DMS 273 (cell line): Measurements from ENCODE around the gene HLA-A.

Experiments
- DNase-seq: peaks from one replicate; lab custom pipeline; 2025; ENCODE audit not compliant: unreplicated experiment; lab: John Stamatoyannopoulos, UW

The HLA-A gene

DNA sequence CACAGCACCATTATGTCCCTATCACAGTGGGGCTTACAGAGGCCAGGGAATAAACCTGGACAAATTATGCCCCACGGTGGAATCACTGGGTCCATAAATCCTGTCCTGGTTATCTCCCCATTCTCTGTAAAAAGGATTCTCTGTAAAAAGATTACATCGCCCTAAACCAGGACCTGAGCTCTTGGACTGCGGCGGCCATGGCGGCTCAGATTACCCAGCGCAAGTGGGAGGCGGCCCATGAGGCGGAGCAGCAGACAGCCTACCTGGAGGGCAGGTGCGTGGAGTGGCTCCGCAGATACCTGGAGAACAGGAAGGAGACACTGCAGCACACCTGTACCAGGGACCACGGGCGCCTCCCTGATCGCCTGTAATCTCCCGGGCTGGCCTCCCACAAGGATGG, 8.4 kb upstream of the HLA-A start:
- DNase-seq, result no peak

DNA sequence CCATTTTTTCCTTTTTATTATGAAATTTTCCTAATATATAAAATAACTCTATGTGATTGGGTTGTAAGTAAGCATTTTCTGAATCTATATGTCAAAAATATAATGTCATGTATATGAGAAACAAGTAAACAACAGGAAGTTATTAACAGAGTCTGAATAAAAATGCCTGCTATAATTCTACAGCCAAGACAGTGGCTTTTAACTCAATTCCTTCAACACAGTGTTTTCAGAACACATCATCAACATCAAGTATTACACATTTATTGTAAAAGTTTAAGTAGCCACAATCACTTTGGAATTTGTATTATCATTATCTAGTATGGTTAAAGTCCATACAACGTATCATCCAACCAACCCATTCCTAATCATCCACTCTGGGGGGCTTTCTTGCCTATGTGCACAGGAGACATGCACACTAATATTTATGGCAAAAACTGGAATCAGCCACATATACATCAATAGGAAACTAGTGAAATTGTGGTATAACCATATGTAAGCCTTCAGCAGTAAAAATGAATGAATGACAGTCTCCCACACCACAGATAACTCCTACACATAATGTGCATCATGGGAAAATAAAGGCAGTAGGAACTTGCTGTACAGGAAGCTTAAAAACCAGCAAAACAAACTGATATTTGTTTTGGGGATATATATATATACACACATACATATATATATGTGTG, 6.9 kb upstream of the HLA-A start:
- DNase-seq, result no peak

DNA sequence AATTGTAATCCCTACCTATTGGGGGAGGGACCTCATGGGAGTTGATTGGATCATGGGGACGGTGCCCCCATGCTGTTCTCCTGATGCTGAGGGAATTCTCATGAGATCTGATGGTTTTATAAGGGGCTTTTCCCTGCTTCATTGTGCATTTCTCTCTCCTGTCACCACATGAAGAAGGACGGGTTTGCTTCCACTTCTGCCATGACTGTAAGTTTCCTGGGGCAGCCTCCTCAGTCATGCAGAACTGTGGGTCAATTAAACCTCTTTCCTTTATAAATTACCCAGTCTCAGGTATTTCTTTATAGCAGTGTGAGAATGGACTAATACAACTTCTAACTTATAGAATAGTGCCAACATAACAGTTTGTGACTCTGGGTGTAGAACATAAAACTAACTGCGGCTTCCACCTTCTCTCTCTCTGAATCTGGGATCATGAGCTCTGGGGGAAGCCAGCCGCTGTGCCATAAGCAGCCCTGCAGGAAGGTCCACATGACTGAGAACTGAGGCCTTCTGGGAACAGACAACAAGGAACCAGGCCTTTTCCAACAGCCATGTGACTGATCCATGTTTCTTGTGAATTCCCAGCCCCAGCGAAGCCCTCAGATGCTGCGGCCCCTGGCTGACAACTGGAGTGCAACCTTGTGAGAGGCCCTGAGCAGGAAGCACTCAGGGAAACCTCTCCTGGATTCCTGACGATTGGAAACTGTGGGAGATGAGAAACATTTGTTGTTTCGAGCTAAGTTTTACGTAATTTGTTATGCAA, 3.4 kb upstream of the HLA-A start:
- DNase-seq, result no peak

DNA sequence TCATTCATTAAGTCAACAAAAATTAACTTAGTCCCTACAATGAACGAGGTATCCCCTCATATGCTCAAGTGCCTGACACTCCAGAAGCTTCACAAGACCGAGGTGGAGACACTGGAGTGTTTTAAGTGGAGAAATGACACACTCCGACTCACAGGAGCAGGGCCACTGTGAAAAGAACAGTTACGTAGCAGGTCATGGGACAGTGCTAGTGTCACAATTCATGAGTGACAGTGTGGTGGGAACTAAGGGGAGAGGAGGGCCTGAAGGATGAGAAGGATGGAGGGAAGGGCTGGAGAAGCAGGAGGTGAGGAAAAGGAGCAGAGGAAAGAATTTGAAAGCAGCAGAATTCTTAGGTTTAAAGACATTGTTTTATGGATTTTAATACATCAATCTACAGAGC, 1.3 kb upstream of the HLA-A start:
- no peak for DNase-seq

DNA sequence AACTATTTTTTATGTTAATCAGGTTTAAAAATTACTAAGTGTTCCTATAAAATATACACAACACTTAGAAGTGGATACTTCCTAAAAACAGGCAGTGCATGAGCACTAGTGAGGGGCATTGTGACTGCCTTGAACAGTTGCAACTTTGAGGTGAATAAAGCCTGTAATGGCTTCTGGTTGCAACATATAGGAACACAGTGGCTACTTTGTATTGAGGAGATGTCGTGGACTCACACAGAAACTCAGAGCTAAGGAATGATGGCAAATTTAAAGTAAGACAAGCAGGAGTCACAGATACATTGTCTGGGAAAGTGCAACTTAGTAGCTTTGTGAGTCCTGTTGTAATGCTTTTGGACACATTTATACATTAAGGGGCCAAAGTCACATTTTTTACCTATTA, 861 bp upstream of the HLA-A start:
- DNase-seq, result no peak

DNA sequence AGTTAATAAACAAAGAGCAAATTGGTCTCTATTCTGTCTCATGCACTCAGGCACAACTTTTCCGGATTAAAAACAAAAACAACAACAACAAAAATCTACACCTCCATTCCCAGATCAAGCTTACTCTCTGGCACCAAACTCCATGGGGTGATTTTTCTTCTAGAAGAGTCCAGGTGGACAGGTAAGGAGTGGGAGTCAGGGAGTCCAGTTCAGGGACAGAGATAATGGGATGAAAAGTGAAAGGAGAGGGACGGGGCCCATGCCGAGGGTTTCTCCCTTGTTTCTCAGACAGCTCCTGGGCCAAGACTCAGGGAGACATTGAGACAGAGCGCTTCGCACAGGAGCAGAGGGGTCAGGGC, 437 bp upstream of the HLA-A start:
- DNase-seq, result no peak

DNA sequence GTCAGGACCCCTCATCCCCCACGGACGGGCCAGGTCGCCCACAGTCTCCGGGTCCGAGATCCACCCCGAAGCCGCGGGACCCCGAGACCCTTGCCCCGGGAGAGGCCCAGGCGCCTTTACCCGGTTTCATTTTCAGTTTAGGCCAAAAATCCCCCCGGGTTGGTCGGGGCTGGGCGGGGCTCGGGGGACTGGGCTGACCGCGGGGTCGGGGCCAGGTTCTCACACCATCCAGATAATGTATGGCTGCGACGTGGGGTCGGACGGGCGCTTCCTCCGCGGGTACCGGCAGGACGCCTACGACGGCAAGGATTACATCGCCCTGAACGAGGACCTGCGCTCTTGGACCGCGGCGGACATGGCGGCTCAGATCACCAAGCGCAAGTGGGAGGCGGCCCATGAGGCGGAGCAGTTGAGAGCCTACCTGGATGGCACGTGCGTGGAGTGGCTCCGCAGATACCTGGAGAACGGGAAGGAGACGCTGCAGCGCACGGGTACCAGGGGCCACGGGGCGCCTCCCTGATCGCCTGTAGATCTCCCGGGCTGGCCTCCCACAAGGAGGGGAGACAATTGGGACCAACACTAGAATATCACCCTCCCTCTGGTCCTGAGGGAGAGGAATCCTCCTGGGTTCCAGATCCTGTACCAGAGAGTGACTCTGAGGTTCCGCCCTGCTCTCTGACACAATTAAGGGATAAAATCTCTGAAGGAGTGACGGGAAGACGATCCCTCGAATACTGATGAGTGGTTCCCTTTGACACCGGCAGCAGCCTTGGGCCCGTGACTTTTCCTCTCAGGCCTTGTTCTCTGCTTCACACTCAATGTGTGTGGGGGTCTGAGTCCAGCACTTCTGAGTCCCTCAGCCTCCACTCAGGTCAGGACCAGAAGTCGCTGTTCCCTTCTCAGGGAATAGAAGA, 978 bp downstream of the HLA-A start:
- peak; percentile 28 for DNase-seq

DNA sequence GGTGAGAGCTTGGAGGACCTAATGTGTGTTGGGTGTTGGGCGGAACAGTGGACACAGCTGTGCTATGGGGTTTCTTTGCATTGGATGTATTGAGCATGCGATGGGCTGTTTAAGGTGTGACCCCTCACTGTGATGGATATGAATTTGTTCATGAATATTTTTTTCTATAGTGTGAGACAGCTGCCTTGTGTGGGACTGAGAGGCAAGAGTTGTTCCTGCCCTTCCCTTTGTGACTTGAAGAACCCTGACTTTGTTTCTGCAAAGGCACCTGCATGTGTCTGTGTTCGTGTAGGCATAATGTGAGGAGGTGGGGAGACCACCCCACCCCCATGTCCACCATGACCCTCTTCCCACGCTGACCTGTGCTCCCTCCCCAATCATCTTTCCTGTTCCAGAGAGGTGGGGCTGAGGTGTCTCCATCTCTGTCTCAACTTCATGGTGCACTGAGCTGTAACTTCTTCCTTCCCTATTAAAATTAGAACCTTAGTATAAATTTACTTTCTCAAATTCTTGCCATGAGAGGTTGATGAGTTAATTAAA, 3.0 kb downstream of the HLA-A start:
- no peak for DNase-seq

DNA sequence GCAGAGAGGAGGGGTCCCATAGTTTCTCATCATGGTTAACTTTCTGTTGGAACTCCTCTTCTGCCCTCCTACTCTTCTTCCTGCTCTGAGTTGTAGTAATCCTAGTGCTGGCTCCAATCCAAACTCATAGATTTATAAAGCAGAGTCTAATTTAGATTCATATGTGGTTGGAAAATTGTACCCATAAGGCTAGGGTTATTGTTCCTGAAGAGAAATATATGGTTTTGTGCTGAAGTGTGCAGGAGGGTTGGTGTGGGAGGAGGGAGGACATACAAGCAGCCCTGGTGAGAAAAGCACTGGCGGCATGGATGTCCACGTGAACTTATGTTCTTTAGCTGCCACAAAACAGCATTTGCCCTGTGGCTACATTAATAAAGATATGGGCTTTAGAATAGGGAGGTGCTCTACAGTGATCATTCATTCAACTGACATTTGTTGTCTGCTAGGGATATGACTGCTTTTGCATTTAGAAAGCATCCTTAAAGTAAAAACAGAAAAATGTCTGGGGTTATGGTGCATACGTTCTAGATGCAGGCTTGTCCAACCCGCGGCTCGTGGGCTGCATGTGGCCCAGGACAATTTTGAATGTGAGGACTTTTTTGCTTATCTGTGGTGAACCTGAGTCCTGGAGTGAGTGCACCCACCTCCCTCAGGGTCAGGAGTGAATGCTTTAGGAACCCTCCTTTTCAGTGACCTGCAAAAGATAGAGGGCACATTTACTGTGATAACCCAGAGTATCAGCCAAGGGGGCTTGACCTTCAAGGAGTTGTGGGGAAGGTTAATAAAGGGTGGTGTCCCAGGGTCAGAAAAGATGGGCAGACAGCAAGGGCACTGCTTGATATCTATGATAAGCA, 4.1 kb downstream of the HLA-A start:
- no peak for DNase-seq

DNA sequence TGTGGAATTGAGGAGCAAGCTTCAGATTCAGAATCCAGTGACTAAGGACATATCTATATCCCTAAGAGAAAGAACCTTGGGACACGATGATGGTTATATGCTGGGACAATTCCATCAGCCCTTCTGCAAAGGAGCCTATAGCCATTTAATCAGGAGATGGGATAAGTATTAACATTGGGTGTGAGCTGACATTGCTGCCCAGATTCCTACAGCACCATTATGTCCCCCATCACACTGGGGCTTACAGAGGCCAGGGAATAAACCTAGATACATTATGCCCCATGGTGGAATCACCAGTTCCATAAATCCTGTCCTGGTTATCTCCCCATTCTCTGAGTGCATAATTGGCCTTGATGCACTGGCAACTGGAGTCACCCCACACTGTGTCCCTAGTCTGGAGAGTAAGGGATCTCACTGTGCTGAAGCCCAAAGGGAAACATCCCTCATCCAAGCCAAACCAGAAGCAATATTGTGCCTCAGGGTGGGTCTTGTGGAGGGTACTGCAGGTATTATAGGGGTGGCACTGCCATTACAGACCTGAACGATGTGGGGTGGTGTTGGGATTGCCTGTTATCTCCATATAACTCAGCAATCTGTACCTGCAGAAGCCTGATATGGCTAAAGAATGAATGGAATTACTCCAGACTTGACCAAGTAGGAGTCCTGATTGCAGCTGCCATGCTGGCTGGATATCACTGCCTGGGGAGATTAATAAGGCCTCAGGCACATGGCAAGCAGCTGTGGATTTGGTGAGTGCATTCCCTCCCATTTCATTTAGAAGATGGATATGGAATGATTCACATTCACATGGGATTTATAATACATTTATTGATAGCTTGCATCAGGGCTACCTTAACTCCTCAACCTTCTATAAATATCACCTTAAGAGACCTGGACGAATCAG, 5.0 kb downstream of the HLA-A start:
- DNase-seq, result no peak

DNA sequence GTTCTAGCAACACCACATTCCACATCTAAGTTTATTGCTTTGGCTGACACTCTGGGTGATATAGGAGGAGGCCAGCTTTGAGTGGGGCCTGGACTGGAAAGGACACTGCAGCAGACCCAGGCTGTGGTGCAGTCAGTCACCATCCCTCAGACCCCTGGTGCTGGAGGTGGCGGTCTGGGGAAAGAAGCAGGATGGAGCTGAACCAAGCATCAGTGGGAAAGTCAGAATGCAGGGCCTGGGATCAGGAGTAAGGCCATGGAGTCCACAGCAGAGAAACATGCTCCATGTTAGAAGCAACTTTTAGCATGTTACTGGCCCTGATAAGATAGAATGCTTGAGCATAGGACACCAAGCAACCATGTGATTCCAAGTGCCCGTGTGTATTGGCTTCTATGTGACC, 5.9 kb downstream of the HLA-A start:
- no peak for DNase-seq

DNA sequence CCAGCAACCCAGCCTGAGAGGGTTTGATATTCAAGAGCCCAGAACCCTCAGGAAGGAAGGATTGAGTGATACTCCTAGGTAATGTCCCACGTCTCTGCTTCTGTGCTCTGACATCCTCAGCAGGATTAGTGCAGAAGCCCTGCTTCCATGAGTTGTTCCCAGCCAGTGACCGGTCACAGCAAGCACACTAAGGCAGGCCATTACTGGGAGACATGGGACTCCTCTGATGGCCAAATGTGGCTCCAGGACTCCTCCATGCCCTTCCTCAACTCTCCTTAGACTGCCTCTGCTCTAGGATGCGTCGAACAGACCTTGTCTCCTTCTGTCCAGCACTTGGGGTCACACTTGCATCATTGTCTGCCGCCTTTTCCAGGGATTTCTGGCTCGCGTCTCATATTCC, 7.6 kb downstream of the HLA-A start:
- no peak for DNase-seq

DNA sequence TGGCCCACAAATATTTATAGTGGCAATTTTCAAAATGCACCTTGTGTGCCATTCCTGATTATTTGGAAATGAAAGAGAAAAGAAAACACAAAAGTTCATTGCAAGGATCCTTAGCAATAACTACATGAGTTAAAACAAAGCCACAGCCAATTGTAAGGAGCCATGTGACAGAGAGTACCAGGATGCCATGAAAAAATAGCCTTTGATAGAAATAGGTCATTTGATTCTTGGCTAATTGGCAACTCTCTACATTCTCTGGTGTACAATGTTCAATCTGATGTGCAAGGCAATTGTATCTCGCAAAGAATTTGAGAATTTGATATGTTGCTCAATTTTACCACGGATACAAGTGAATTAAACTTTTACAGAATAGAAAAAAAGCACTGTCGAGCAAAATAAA, 9.6 kb downstream of the HLA-A start:
- DNase-seq, result no peak

DNA sequence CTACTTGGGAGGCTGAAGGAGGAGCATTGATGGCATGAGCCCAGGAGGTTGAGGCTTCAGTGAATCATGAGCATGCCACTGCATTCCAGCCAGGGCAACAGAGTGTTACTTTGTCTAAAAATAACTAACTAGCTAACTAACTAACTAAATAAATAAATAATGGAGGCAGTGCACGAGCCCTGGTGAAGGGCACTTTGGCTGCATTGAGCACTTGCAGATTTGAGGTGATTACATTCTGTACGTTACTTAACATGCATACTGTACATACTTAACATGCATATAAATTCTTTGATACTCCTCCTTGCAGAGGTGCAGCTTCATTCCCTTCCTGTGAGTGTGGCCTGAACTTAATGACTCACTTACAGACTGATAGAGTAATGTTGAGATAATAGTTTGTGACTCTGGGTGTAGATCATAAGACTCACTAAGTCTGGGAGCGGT, 10.7 kb downstream of the HLA-A start:
- no peak for DNase-seq

DNA sequence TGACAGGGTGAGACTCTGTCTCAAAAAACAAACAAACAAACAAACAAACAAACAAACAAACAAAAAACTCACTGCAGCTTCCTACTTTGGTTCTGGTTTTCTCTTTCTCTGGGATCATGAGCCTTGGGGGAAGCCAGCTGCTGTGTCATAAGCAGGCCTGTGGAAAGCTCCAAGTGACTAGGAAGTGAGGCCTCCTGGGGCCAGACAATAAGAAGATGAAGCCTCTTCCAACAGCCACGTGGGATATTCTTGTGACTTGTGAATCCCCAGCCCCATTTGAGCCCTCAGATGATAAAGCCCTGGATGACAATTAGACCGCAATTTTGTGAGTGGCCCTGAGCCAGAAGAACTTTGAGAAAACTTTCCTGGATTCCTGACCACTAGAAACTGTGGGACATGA, 11.4 kb downstream of the HLA-A start:
- DNase-seq, result no peak

DNA sequence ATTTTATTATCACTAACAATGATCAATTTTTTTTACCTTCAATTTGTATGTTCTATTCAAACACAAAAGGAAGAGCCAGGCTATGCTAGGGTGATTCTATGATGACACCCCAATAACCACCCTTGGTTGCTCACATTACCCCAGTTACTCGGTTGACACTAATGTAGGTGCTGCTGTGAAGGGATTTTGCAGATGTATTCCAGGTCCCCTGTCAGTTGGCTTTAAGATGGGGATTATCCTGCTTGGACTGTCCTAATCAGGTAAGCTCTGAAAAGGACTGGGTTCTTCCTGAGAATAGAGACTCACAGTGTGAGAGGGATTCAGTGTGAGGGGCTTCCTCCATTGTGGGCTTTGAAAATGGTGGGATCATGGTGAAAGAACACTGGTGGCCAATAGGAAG, 11.9 kb downstream of the HLA-A start:
- DNase-seq, result no peak

DNA sequence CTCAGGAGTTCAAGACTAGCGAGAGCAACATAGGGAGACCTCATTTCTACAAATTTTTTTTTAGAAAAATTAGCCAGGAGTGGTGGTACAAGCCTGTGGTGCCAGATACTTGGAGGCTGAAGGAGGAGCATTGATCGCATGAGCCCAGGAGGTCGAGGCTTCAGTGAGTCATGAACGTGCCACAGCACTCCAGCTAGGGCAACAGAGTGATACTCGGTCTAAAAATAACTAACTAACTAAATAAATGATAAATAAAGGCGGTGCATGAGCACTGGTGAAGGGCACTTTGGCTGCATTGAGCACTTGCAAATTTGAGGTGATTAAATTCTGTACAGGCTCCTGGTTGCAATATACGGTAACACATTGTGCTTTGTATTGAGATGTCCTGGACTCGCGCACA, 13.5 kb downstream of the HLA-A start:
- no peak for DNase-seq

DNA sequence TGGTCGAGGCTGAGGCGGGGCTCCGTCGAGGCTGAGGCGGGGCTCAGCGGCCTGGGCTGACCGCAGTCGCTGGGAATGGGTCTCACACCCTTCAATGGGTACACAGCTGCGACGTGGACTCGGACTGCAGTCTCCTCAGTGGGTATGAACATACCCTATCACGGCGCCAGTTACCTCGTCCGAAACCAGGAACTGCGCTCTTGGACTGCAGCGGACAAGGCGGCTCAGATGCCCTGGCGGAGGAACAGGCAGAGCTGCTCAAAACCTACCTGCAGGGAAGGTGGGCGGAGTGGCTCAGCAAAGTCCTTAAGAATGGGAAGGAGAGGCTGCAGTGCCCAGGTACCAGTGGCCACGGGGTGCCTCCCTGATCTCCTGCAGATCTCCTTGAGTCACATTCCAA, 14.2 kb downstream of the HLA-A start:
- DNase-seq, result no peak

DNA sequence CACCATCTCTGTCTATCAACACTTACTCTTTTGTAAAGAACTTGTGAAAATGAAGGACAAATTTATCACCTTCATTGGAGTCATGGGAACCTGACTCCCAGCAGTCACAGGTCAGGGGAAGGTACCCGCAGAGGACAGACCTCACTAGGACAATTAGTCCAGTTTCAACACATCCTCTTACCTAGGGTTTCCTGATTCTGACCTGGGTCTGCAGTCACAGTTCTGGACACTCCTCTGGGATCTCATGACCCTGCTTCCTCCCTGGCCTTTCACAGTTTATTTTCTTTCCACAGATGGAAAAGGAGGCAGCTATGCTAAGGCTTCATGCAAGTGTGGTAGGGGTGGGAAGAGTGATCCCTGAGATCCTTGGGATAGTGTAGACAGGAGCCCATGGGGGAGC, 15.7 kb downstream of the HLA-A start:
- no peak for DNase-seq

DNA sequence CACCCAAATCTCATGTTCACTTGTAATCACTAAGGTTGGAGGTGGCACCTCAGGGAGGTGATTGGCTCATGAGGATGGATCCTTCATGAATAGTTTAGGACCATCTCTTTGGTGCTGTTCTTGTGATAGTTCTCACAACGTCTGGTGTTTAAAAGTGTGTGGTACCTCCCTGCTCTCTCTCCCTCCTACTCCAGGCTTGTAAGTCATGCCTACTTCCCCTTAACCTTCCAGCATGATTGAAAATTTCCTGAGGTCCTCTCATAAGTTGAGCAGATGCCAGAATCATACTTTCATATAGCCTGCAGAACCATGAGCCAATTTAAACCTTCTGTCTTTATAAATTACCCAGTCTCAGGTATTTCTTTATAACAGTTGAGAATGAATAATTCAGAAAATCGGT, 16.6 kb downstream of the HLA-A start:
- DNase-seq, result no peak
